ENCODE measurements around the gene IL34.

Gene IL34

DNA sequence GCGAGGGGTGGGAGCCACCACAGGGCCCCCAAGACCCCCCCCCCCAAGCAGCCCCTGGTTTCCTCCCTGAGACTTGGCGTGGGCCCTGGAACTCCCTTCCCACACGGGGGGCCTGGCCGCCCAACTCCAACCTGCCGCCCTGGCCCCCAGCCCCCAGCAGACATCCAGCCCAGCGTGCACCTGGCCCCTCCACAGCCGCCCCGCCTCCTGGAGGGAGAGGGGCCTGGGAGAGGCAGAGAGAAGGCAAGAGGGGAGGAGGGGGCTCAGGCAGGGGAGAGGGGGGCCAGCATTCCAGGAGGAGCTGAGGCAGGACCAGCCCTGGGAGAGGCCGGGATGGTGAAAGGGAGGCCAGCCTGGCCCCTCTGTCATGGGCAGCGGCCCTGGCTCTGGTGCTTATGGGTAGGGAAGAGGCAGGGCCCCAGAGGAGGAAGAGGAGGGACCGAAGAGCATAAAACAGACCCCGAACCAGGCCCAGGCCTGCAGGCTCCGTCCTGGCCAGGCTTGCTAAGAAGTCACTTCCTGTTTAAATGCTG is 16.7 kb downstream of the IL34 start:
- H3K9me3 Mint-ChIP-seq: peaks cover 5% of the 10 kb centered on the region
- TF ChIP-seq CTCF (IDR thresholded peaks at IDR 0.05; ENCODE audit: unreplicated experiment in 3 of 3): no peak
- no peak overlapping the region for H3K27ac Mint-ChIP-seq

DNA sequence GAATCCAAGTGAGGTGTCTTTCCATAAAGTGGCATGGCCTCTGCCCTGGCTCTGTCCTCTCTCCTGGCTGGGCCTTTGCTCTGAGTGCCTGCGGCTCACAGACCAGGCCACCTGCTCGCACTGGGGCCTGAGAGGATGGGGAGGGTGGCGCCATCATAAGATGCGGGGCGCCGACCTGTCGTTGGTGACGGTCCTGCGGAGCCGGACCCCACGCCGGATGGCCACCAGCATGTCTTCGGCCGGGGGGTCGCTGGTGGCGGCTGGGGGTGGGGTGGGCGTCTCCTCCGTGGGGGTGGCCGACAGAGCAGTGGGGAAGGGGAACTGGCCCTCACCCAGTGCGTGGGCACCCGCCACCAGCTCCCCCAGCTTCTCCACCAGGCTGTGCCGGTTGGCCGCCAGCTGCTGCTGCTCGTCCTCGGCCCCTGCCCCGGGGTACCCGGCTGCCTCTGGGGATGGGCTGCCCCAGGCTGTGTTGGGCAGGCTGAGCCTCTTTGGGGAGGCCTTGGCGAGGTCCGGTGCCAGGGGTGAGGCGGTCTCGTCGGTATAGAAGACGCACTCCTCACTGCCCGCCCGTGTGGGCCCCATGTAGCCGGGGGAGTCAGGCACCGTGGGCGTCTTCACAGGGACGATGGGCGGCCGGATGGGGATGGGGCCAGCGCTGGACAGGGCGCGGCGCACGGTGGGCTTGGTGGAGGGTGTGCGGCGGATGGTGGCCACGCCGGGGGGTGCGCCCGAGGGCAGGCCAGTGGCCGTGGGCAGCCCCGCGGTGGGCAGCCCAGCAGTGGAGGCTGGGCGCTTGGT is 17.4 kb downstream of the IL34 start:
- no peak overlapping the region for H3K4me3 Mint-ChIP-seq
- H3K4me1 Mint-ChIP-seq: peaks cover 20% of the 10 kb centered on the region
- H3K9me3 Mint-ChIP-seq: peaks cover 6% of the 10 kb centered on the region
- H3K36me3 Mint-ChIP-seq (ENCODE audit: low read depth): peaks cover 37% of the 10 kb centered on the region
- H3K27me3 Mint-ChIP-seq (ENCODE audit: low read depth): no peaks in the 10 kb centered on the region
- TF ChIP-seq CTCF (IDR thresholded peaks at IDR 0.05; ENCODE audit: unreplicated experiment in 3 of 3): no peak
- H3K27ac Mint-ChIP-seq: no peak overlapping the region

More for the DNA sequence above, 16.7 kb downstream of the IL34 start:
- H3K36me3 Mint-ChIP-seq (ENCODE audit: low read depth): peaks cover 31% of the 10 kb centered on the region
- no peak overlapping the region for H3K4me3 Mint-ChIP-seq
- H3K4me1 Mint-ChIP-seq: peaks cover 20% of the 10 kb centered on the region
- H3K27me3 Mint-ChIP-seq (ENCODE audit: low read depth): no peaks in the 10 kb centered on the region

DNA sequence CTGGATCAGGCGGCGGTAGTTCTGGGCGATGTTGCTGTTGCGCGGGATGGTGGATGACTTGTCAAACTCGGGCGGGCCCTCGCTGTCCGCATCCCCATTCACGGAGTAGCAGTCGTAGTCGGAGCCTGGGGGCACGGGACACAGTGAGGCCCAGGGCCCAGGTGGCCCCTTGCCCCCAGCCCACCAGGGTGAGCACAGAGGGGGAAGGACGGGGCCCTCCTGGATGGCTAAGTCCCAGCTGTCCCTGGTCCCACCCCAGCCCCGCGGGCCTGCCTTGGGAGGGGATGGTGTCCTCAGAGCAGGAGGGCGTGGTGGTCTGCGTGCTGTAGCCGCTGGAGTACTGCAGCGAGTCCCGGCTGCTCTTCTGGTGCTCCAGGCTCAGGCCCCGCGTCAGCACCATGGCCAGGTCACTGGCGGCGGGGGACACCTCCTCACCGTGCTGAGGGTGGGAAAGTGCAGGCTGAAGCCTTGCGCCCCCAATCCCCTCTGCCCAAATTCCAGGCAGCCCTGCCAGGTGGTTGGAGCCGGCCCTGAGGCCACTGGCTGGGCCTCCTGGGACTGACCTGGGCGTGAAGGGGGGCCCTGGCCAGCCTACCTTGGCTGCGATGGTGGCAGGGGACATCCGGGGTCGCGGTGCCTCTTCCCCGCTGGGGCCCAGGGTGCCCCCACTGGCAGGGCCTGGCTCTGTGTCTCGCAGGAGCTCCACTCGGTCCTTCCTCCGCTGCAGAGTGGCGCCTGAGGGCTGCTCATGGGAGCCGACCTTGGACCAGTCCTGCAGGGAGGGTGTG is 18.2 kb downstream of the IL34 start:
- peaks cover 45% of the 10 kb centered on the region for H3K36me3 Mint-ChIP-seq (ENCODE audit: low read depth)
- TF ChIP-seq CTCF (IDR thresholded peaks at IDR 0.05; ENCODE audit: unreplicated experiment in 3 of 3): no peak
- no peaks in the 10 kb centered on the region for H3K27me3 Mint-ChIP-seq (ENCODE audit: low read depth)
- H3K27ac Mint-ChIP-seq: no peak overlapping the region
- H3K4me1 Mint-ChIP-seq: peaks cover 20% of the 10 kb centered on the region
- H3K4me3 Mint-ChIP-seq: no peak overlapping the region
- peaks cover 10% of the 10 kb centered on the region for H3K9me3 Mint-ChIP-seq

- H3K4me1 Mint-ChIP-seq: peaks cover 20% of the 10 kb centered on the region
- peaks cover 52% of the 10 kb centered on the region for H3K36me3 Mint-ChIP-seq (ENCODE audit: low read depth)
- no peak overlapping the region for H3K27ac Mint-ChIP-seq
- TF ChIP-seq CTCF (IDR thresholded peaks at IDR 0.05; ENCODE audit: unreplicated experiment in 3 of 3): no peak
- H3K9me3 Mint-ChIP-seq: peaks cover 11% of the 10 kb centered on the region
- no peaks in the 10 kb centered on the region for H3K27me3 Mint-ChIP-seq (ENCODE audit: low read depth)
- H3K4me3 Mint-ChIP-seq: no peak overlapping the region
Measured at GRCh38 chr16:70665113-70665694, 18.8 kb downstream of the IL34 start.

- no peaks in the 10 kb centered on the region for H3K27me3 Mint-ChIP-seq (ENCODE audit: low read depth)
- TF ChIP-seq CTCF (IDR thresholded peaks at IDR 0.05; ENCODE audit: unreplicated experiment in 3 of 3): no peak
- H3K9me3 Mint-ChIP-seq: peaks cover 15% of the 10 kb centered on the region
- H3K27ac Mint-ChIP-seq: no peak overlapping the region
- peaks cover 61% of the 10 kb centered on the region for H3K36me3 Mint-ChIP-seq (ENCODE audit: low read depth)
- no peak overlapping the region for H3K4me3 Mint-ChIP-seq
- H3K4me1 Mint-ChIP-seq: peaks cover 20% of the 10 kb centered on the region
Measured at GRCh38 chr16:70665806-70666735, 19.7 kb downstream of the IL34 start.
